GM21367 (cell line): ENCODE measurements around the gene MAP2.

Source experiments
- ATAC-seq: cut with Tn5 transposase; IDR thresholded peaks from one replicate; pipeline ENCODE4 v1.9.1; 2021; ENCODE audit not compliant: unreplicated experiment

Gene MAP2

GRCh38 chr2:209773377-209773776, 349.5 kb downstream of the MAP2 start:
- ATAC-seq, result no peak
